GM12878 (cell line): ENCODE measurements around the gene TMEM138. TPM values are rescaled to one million over a fixed set of nuclear protein-coding genes. Genes with fewer than 3 reads are reported as not detected.

Experiments
- ATAC-seq: fragments of 200-7000 bp; cut with Tn5 transposase; 3 replicates; pipeline ENCODE4 v1.9.1; 2020; ENCODE audit warnings: mild to moderate bottlenecking, moderate library complexity
- BruUV-seq: library from RNA; stranded (reverse); fragments of 400-500 nt; replicated peaks from 2 replicates; lab custom pipeline; 2021; lab: Mats Ljungman, UMichigan
- CTCF ChIA-PET: fragments of 300-600 bp; sonication (Branson Sonifier 250); formaldehyde crosslinking; extraction: SDS; loops from one replicate; lab custom pipeline; 2021; ENCODE audit warnings: inconsistent platforms; lab: Yijun Ruan, JAX
- POLR2A ChIA-PET: fragments of 350-600 bp; formaldehyde crosslinking; extraction: SDS; loops from one replicate; lab custom pipeline; 2021; ENCODE audit warnings: inconsistent platforms; lab: Charles Lee
- RAD21 ChIA-PET: fragments of 300-600 bp; sonication (Branson Sonifier 250); formaldehyde crosslinking; loops from one replicate; lab custom pipeline; 2023; ENCODE audit warnings: antibody characterized with exemption; ENCODE audit not compliant: unreplicated experiment; lab: Charles Lee
- SMC1A ChIA-PET: fragments of 300-600 bp; sonication (Branson Sonifier 250); formaldehyde crosslinking; loops from one replicate; lab custom pipeline; 2023; ENCODE audit not compliant: unreplicated experiment, uncharacterized antibody; lab: Charles Lee
- DNase-seq: peaks from one replicate; pipeline ENCODE4 v3.0.0-alpha.2; 2011; ENCODE audit warnings: low read depth, low spot score
- FAIRE-seq: peaks from 3 replicates; lab custom pipeline; 2011; peaks lifted over from hg19 to GRCh38; lab: Jason Lieb, UNC
- H2AFZ ChIP-seq: 2 replicates; pipeline ENCODE4 v1.6.0; 2011; ENCODE audit warnings: low read depth, low read length, control low read depth; ENCODE audit not compliant: control insufficient read depth
- H3K27ac ChIP-seq: 2 replicates; pipeline ENCODE4 v1.5.1; 2011; ENCODE audit warnings: control low read depth; ENCODE audit not compliant: control insufficient read depth, insufficient read depth
- H3K27me3 ChIP-seq, 2 experiments: replicated peaks in 1 of 2; 2 replicates each; pipeline versions ENCODE4 v1.6.0 to v1.6.1; 2011; ENCODE audit warnings: low read length in 1 of 2; ENCODE audit not compliant: control insufficient read depth in 2 of 2, insufficient read depth in 2 of 2
- H3K36me3 ChIP-seq, 2 experiments: 2 replicates each; pipeline ENCODE4 v1.5.1; 2011; ENCODE audit warnings: low read length in 1 of 2; ENCODE audit not compliant: control insufficient read depth in 2 of 2, insufficient read depth in 2 of 2
- H3K4me1 ChIP-seq: 2 replicates; pipeline ENCODE4 v1.6.1; 2011; ENCODE audit warnings: mild to moderate bottlenecking, low read length, moderate library complexity, mixed read lengths; ENCODE audit not compliant: control insufficient read depth, insufficient read depth
- H3K4me2 ChIP-seq: 2 replicates; pipeline ENCODE4 v1.6.0; 2011; ENCODE audit warnings: control low read depth; ENCODE audit not compliant: control insufficient read depth, insufficient read depth
- H3K4me3 ChIP-seq: fragments of 200-600 bp; sonication (generic); 2 replicates; pipeline ENCODE4 v1.5.1; 2016
- H3K79me2 ChIP-seq: 2 replicates; pipeline ENCODE4 v1.6.0; 2011; ENCODE audit warnings: low read length; ENCODE audit not compliant: control insufficient read depth, insufficient read depth
- H3K9ac ChIP-seq: 2 replicates; pipeline ENCODE4 v1.8.0; 2011; ENCODE audit warnings: low read length, control low read depth, mixed read lengths; ENCODE audit not compliant: control insufficient read depth, insufficient read depth
- H3K9me3 ChIP-seq: replicated peaks from 3 replicates; pipeline ENCODE4 v1.5.1; 2011; ENCODE audit warnings: mild to moderate bottlenecking, low read length; ENCODE audit not compliant: control insufficient read depth, insufficient read depth
- H4K20me1 ChIP-seq: 2 replicates; pipeline ENCODE4 v1.6.0; 2011; ENCODE audit not compliant: control insufficient read depth, insufficient read depth
- CUX1 ChIP-seq: IDR thresholded peaks from 2 replicates; pipeline ENCODE4 v1.6.1; 2012; ENCODE audit warnings: improper control_type of control experiment, low read depth, low read length; ENCODE audit not compliant: insufficient replicate concordance
- MAX ChIP-seq: IDR thresholded peaks from 2 replicates; pipeline ENCODE4 v1.6.1; 2012; ENCODE audit warnings: low read depth, low read length, improper control_type of control experiment
- SMARCA5 ChIP-seq: fragments of 450-650 bp; IDR thresholded peaks from 2 replicates; pipeline ENCODE4 v1.6.1; 2017; ENCODE audit warnings: mild to moderate bottlenecking
- ZBTB11 ChIP-seq: fragments of 450-650 bp; formaldehyde crosslinking; IDR thresholded peaks from 2 replicates; pipeline ENCODE4 v1.5.0; 2022; ENCODE audit warnings: mild to moderate bottlenecking, missing genetic modification characterization
- WGBS: methylation state at CpG from one replicate; pipeline ENCODE4 v1.1.6; 2016; ENCODE audit warnings: low lambda C conversion rate; ENCODE audit not compliant: insufficient replicate concordance, insufficient coverage; ENCODE audit errors: missing lambda C conversion rate; 5-methylcytosine and 5-hydroxymethylcytosine counted together
- in situ Hi-C: fragments of 300-500 bp; cut with MboI; formaldehyde crosslinking; loops from 9 replicates; pipeline ENCODE4 v1.14.3; 2018; ENCODE audit warnings: mixed read lengths
- intact Hi-C: fragments of 100-400 bp; cut with micrococcal nuclease; formaldehyde crosslinking; loops from one replicate; pipeline ENCODE4 v1.14.2; 2022; ENCODE audit not compliant: unreplicated experiment
- polyA plus RNA-seq, 11 experiments: library from polyadenylated mRNA; depleted of rRNA in 4 of 11; unstranded in 6 of 11; stranded (reverse) in 5 of 11; fragments of >200 nt; fragmentation: Nextera tagmentation in 4 of 11; fragmentation: Illumina TruSeq in 1 of 11; extraction: Ambion mirVana in 4 of 11; extraction: Trizol in 1 of 11; gene quantifications; 1 replicate in 1 of 11; 2 replicates in 10 of 11; pipeline versions ENCODE4 v1.2.1 to v1.2.3, GENCODE V29; 2011 to 2016; ENCODE audit warnings: inconsistent platforms in 2 of 11, missing spikeins in 2 of 11, low read depth in 1 of 11
- total RNA-seq, 4 experiments: library from RNA; depleted of rRNA in 3 of 4; stranded (reverse); fragments of >200 nt in 3 of 4; fragmentation: Illumina TruSeq in 1 of 4; extraction: Trizol in 1 of 4; gene quantifications; 2 replicates each; pipeline versions ENCODE4 v1.2.1 to v1.2.3, GENCODE V29; 2013 to 2021

Gene TMEM138
- total and polyA plus RNA-seq, 10 of the 15 experiments (the other 5 are each of a cell fraction or from before 2014, with no cell fraction given) = 28.5 to 116 (median 73.4) TPM

- no peak for TF ChIP-seq CUX1
- TF ChIP-seq, all 136 proteins: peak for 0
Observed at GRCh38 chr11:61354208-61354607, 8.0 kb upstream of the TMEM138 start (continued).

GRCh38 chr11:61356706-61357105, 5.5 kb upstream of the TMEM138 start:
- Histone ChIP-seq H3K4me3 (peak overlapping the region; percentile 54), H3K9ac (peak overlapping the region; percentile 69), H3K36me3 (peaks cover 3 to 19% of the 10 kb centered on the region in 2 experiments), H2AFZ (peak overlapping the region; percentile 46; the same call in 1 of the 2 replicates), H3K79me2 (peaks cover 33% of the 10 kb centered on the region), H3K4me2 (peak overlapping the region; percentile 97), H3K27me3 (no peaks in the 10 kb centered on the region), H4K20me1 (no peaks in the 10 kb centered on the region), H3K4me1 (peaks cover 34% of the 10 kb centered on the region)
- ChIA-PET POLR2A (interaction anchor here (0.5 to 8.7 kb wide), 5 partner anchors 12 to 70 kb away, joined by 5 to 111 read pairs (median 13); partner anchors contain the start of genes DDB1 and TKFC), RAD21 (interaction anchor here (0.9 to 13.0 kb wide), 8 partner anchors 12 to 73 kb away, joined by 3 to 172 read pairs (median 6); partner anchors contain the start of genes CPSF7, DDB1, SDHAF2 and TKFC), SMC1A (interaction anchor here (1.0 to 12.8 kb wide), 7 partner anchors 10 to 36 kb away, joined by 3 to 243 read pairs (median 9); partner anchors contain the start of genes DDB1, TKFC and TMEM216), CTCF (interaction anchor here (0.7 to 23.9 kb wide), 8 partner anchors 9 to 449 kb away, joined by 3 to 387 read pairs (median 6); partner anchors contain the start of gene TMEM216)
- peak; percentile 2; the same call in 2 of the 3 replicates for ATAC-seq
- no peak for FAIRE-seq
- intact Hi-C loops = loop anchor here (2.0 kb wide), 2 partner anchors 20 to 28 kb away; no protein-coding TSS in a partner anchor
- DNase-seq = no peak
- TF ChIP-seq SMARCA5 = peak; percentile 55; the same call in 1 of the 2 replicates
- TF ChIP-seq MAX = 0 out of 2 replicates have a peak, but pooled peaks have one; percentile 7
- no peak for TF ChIP-seq ZBTB11 (CRISPR knock-in tag)
- TF ChIP-seq, all 136 proteins: peak for 2
- no TSS peak for BruUV-seq
- WGBS = 23% methylated on average over 4 of the region's 4 CpGs
- no peaks in the 10 kb centered on the region for H3K9me3 ChIP-seq
- peak overlapping the region; percentile 92 for H3K27ac ChIP-seq
- in situ Hi-C loops = no loop called here
